Adrenal gland (tissue), 12 donors: ENCODE measurements around the gene MSRB2. TPM values are rescaled to one million over a fixed set of nuclear protein-coding genes. Genes with fewer than 3 reads are reported as not detected.

Experiments used
- DNase-seq, 7 donors: peaks; one replicate each; pipeline ENCODE4 v3.0.0-alpha.2; 2019 to 2020
- H3K27ac ChIP-seq, 5 donors: fragments of 200-600 bp; sonication (generic) in 4 of 5; 1 replicate in 3 of 5; 2 replicates in 2 of 5; pipeline versions ENCODE4 v1.5.1 to v1.8.0; 2016 to 2020; ENCODE audit warnings: mild to moderate bottlenecking in 1 of 5
- H3K27me3 ChIP-seq: fragments of 200-600 bp; 2 replicates; pipeline ENCODE4 v1.8.0; 2021
- H3K36me3 ChIP-seq, 2 donors: fragments of 200-600 bp; replicated peaks in 1 of 2; 1 replicate in 1 of 2; 2 replicates in 1 of 2; pipeline versions ENCODE4 v1.5.1 to v1.8.0; 2018 to 2022
- H3K4me1 ChIP-seq, 2 donors: fragments of 200-600 bp; replicated peaks in 1 of 2; 1 replicate in 1 of 2; 2 replicates in 1 of 2; pipeline versions ENCODE4 v1.5.1 to v1.8.0; 2018 to 2021
- H3K4me3 ChIP-seq, 4 donors: fragments of 200-600 bp; sonication (generic) in 3 of 4; one replicate each; pipeline ENCODE4 v1.5.1; 2016 to 2018
- H3K9me3 ChIP-seq, 3 donors: fragments of 200-600 bp; sonication (generic) in 1 of 3; replicated peaks in 1 of 3; 1 replicate in 2 of 3; 2 replicates in 1 of 3; pipeline versions ENCODE4 v1.5.1 to v1.8.0; 2016 to 2021
- POLR2A ChIP-seq, 2 donors: fragments of 450-650 bp; IDR thresholded peaks; one replicate each; pipeline ENCODE4 v1.6.1; 2017; ENCODE audit warnings: antibody characterized with exemption in 2 of 2, mild to moderate bottlenecking in 2 of 2, moderate library complexity in 1 of 2
- whole genome bisulfite sequencing, 4 donors: extraction: QIAGEN DNeasy Blood & Tissue Kit in 2 of 4; methylation state at CpG; one replicate each; pipeline versions ENCODE4 v1.1.5 to v1.1.7; 2013 to 2017; 5-methylcytosine and 5-hydroxymethylcytosine counted together
- intact Hi-C, 2 donors: fragments of 100-400 bp; cut with DNase I; formaldehyde crosslinking; loops; one replicate each; pipeline versions ENCODE4 v1.14.1 to v1.15.0; 2022 to 2023
- polyA plus RNA-seq, 3 donors: library from polyadenylated mRNA; stranded (reverse); fragments of 200-250 nt in 2 of 3; fragments of 350-450 nt in 1 of 3; fragmentation: Illumina TruSeq in 1 of 3; extraction: RNeasy Lipid Tissue Mini Kit (QIAGEN cat#74804) in 1 of 3; gene quantifications; one replicate each; pipeline ENCODE4 v1.2.3, GENCODE V29; 2013 to 2014
- total RNA-seq, 9 donors: library from RNA; depleted of rRNA in 4 of 9; stranded (reverse); fragments of >200 nt in 4 of 9; fragments of 120-200 nt in 1 of 9; fragmentation: NEBNext Ultra II Directional in 1 of 9; extraction: Animal tissue kit (Norgen Biotek cat#: 25700) in 1 of 9; gene quantifications; one replicate each; pipeline versions ENCODE4 v1.1.0 to v1.2.4, GENCODE V29; 2013 to 2023
- TF ChIP-seq, protein P1 (sequence below), 6 experiments: fragments of 450-650 bp in 4 of 6; fragments of 200-600 bp in 2 of 6; sonication (generic) in 1 of 6; IDR thresholded peaks; 1 replicate in 5 of 6; 2 replicates in 1 of 6; pipeline versions ENCODE4 v1.5.1 to v1.8.0; 2016 to 2021; ENCODE audit warnings: antibody characterized with exemption in 6 of 6, mild to moderate bottlenecking in 2 of 6, moderate library complexity in 1 of 6
- donor health status: healthy with polysubstance abuse.
- donor health status: Bipolar disorder and iron deficiency.
- donor health status: DM: yes; HTN: yes; CAD: no.
- donor health status: DM: no; HTN: no; CAD: no.
- donor health status: DM: no; HTN: no; CAD: no.
- donor health status: DM: yes; HTN: yes; CAD: no.

Gene MSRB2
- total and polyA plus RNA-seq, 12 donors = 17.1 to 78.8 (median 48.5) TPM

DNA sequence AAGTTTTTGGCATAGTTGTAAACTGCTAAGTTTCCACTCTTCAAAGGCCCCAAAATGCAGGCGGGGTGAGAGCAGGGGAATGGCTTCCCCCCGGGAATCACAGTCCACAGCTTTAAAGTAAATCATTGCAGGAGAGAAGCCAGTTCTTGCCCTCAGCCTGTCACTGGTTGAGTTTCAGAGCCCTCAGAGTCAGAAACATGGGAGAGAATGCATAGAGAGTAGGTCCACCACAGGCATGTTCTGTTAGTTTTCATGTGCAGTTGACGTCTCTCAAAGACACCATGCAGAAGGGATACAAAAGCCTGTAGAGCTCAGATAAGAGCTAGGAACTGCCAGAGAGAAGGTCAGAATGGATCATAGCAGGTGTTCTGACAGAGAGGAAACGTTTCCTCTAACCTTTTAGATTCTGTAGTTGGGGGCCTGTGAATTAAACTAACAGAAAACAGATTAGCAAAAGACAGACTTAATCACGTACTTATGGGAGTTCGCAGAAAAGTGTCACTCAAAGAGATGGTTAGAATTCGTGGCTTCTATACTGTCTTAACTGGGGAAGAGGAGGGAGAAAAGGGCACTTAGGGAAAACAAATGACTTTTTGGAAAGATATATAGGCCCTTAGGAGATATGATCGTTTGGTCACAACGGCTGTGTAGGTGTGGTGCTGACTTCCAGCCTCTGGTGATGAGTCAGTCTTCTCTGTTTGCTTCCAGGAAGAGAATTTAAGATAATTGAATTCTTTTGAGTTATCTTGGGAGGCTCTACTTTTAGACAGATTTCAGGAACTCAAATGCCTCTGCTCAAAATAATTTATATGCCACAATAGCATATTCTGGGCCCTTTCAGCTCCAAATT, 48.0 kb upstream of the MSRB2 start:
- TF ChIP-seq, protein P1, sequence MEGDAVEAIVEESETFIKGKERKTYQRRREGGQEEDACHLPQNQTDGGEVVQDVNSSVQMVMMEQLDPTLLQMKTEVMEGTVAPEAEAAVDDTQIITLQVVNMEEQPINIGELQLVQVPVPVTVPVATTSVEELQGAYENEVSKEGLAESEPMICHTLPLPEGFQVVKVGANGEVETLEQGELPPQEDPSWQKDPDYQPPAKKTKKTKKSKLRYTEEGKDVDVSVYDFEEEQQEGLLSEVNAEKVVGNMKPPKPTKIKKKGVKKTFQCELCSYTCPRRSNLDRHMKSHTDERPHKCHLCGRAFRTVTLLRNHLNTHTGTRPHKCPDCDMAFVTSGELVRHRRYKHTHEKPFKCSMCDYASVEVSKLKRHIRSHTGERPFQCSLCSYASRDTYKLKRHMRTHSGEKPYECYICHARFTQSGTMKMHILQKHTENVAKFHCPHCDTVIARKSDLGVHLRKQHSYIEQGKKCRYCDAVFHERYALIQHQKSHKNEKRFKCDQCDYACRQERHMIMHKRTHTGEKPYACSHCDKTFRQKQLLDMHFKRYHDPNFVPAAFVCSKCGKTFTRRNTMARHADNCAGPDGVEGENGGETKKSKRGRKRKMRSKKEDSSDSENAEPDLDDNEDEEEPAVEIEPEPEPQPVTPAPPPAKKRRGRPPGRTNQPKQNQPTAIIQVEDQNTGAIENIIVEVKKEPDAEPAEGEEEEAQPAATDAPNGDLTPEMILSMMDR (IDR thresholded peaks at IDR 0.05) = no peak
- no peak for TF ChIP-seq POLR2A (IDR thresholded peaks at IDR 0.05)
- Histone ChIP-seq H3K27me3 (peaks cover 3% of the 10 kb centered on the region), H3K27ac (no peak overlapping the region), H3K9me3 (no peaks in the 10 kb centered on the region), H3K4me3 (no peak overlapping the region), H3K36me3 (no peaks in the 10 kb centered on the region), H3K4me1 (no peaks in the 10 kb centered on the region)
- DNase-seq = no peak
- intact Hi-C loops = no loop called here
- 51 to 63% (median 59%) methylated on average over 9 of the region's 9 CpGs for WGBS, 4 donors

DNA sequence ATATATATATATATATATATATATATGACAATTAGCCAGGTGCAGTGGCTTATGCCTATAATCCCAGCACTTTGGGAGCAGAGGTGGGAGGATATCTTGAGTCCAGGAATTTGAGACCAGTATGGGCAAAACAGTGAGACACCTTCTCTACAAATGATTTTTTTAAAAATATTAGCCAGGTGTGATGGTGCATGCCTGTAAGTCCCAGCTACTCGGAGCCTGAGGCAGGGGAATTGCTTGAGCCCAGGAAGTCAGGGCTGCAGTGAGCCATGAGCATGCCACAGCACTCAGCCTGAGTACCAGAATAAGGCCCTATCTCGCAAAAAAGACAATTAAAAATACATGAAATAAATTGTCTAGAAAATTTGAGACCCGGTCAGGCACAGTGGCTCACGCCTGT, 47.2 kb upstream of the MSRB2 start:
- intact Hi-C loops = no loop called here
- no peak for DNase-seq
- peaks cover 3% of the 10 kb centered on the region for H3K27me3 ChIP-seq
- WGBS, 4 donors = 85 to 94% (median 89%) methylated on average over 4 of the region's 4 CpGs
- no peaks in the 10 kb centered on the region for H3K36me3 ChIP-seq
- no peaks in the 10 kb centered on the region for H3K4me1 ChIP-seq
- no peaks in the 10 kb centered on the region for H3K9me3 ChIP-seq
- H3K27ac ChIP-seq = no peak overlapping the region
- no peak for TF ChIP-seq POLR2A (IDR thresholded peaks at IDR 0.05)
- TF ChIP-seq, protein P1 (IDR thresholded peaks at IDR 0.05) = no peak
- H3K4me3 ChIP-seq = no peak overlapping the region

GRCh38 chr10:23051278-23051677, 44.1 kb upstream of the MSRB2 start:
- Histone ChIP-seq H3K4me1 (no peaks in the 10 kb centered on the region), H3K36me3 (no peaks in the 10 kb centered on the region), H3K27ac (no peak overlapping the region), H3K4me3 (no peak overlapping the region), H3K9me3 (no peaks in the 10 kb centered on the region), H3K27me3 (peaks cover 8% of the 10 kb centered on the region)
- 85 to 96% (median 89%) methylated on average over 3 of the region's 3 CpGs for WGBS, 4 donors
- DNase-seq = no peak
- intact Hi-C loops = no loop called here
- TF ChIP-seq, protein P1 (IDR thresholded peaks at IDR 0.05) = no peak
- TF ChIP-seq POLR2A (IDR thresholded peaks at IDR 0.05) = no peak

GRCh38 chr10:23051855-23052331, 43.5 kb upstream of the MSRB2 start:
- intact Hi-C loops = no loop called here
- H3K27me3 ChIP-seq = peaks cover 8% of the 10 kb centered on the region
- no peak overlapping the region for H3K27ac ChIP-seq
- 83 to 93% (median 86%) methylated on average over 5 of the region's 5 CpGs for WGBS, 4 donors
- no peak overlapping the region for H3K4me3 ChIP-seq
- H3K9me3 ChIP-seq = no peaks in the 10 kb centered on the region
- no peaks in the 10 kb centered on the region for H3K36me3 ChIP-seq
- no peaks in the 10 kb centered on the region for H3K4me1 ChIP-seq
- DNase-seq = no peak
- TF ChIP-seq, protein P1 (IDR thresholded peaks at IDR 0.05) = no peak
- TF ChIP-seq POLR2A (IDR thresholded peaks at IDR 0.05) = no peak
